Psoas muscle (tissue), 8 donors: Measurements from ENCODE around the gene SCGB3A2. TPM values are rescaled to one million over a fixed set of nuclear protein-coding genes. Genes with fewer than 3 reads are reported as not detected.

Experiments
- ATAC-seq, 4 donors: fragments of 200-7000 bp; cut with Tn5 transposase; one replicate each; pipeline ENCODE4 v1.9.1; 2020; ENCODE audit warnings: moderate library complexity in 3 of 4, mild to moderate bottlenecking in 2 of 4
- DNase-seq, 2 donors: peaks; one replicate each; pipeline ENCODE4 v3.0.0-alpha.2; 2020
- H3K27ac ChIP-seq: fragments of 200-600 bp; one replicate; pipeline ENCODE4 v1.8.0; 2022
- H3K27me3 ChIP-seq, 3 donors: fragments of 200-600 bp in 1 of 3; one replicate each; pipeline versions ENCODE4 v1.6.1 to v1.8.0; 2013 to 2022; ENCODE audit warnings: low read length in 2 of 3, mild to moderate bottlenecking in 2 of 3, moderate library complexity in 1 of 3; ENCODE audit not compliant: insufficient read depth in 3 of 3
- H3K36me3 ChIP-seq, 2 donors: fragments of 200-600 bp in 1 of 2; one replicate each; pipeline versions ENCODE4 v1.6.1 to v1.8.0; 2013 to 2022; ENCODE audit warnings: low read depth in 1 of 2, mild to moderate bottlenecking in 1 of 2, moderate library complexity in 1 of 2; ENCODE audit not compliant: insufficient read depth in 1 of 2
- H3K4me1 ChIP-seq: fragments of 200-600 bp; one replicate; pipeline ENCODE4 v1.8.0; 2022
- H3K4me3 ChIP-seq: fragments of 200-600 bp; one replicate; pipeline ENCODE4 v1.8.0; 2022; ENCODE audit warnings: mild to moderate bottlenecking
- H3K9me3 ChIP-seq: fragments of 200-600 bp; one replicate; pipeline ENCODE4 v1.8.0; 2022
- CTCF ChIP-seq: fragments of 200-600 bp; IDR thresholded peaks from one replicate; pipeline ENCODE4 v1.8.0; 2022; ENCODE audit warnings: antibody characterized with exemption
- WGBS, 3 donors: extraction: QIAGEN DNeasy Blood & Tissue Kit; methylation state at CpG; one replicate each; pipeline versions ENCODE4 v1.1.6 to v1.1.7; 2013; 5-methylcytosine and 5-hydroxymethylcytosine counted together
- intact Hi-C, 2 donors: fragments of 100-400 bp; cut with DNase I; formaldehyde crosslinking; loops; one replicate each; pipeline versions ENCODE4 v1.11.0 to v1.14.2; 2022
- polyA plus RNA-seq, 3 donors: library from polyadenylated mRNA; stranded (reverse); fragments of 200-250 nt; gene quantifications; one replicate each; pipeline ENCODE4 v1.2.3, GENCODE V29; 2013
- total RNA-seq, 4 donors: library from RNA; stranded (reverse); fragmentation: NEBNext Ultra II Directional in 2 of 4; extraction: Animal tissue kit (Norgen Biotek cat#: 25700) in 2 of 4; gene quantifications; one replicate each; pipeline versions ENCODE4 v1.2.1 to v1.2.4, GENCODE V29; 2021 to 2023
- donor health status: healthy with polysubstance abuse.
- donor health status: DM: no; HTN: no; CAD: no; lungs with moderate emphysema.
- donor health status: Bipolar disorder and iron deficiency.
- donor health status: healthy.
- donor health status: DM: yes; HTN: yes; CAD: no.
- donor health status: DM: no; HTN: no; CAD: no.
- donor health status: DM: no; HTN: no; CAD: no.
- donor health status: DM: yes; HTN: yes; CAD: no.

The SCGB3A2 gene
- total and polyA plus RNA-seq, 7 donors: 0.17 TPM; not detected in 6

GRCh38 chr5:147836439-147836838 lies 42.1 kb upstream of the SCGB3A2 start:
- WGBS, 3 donors: 78 to 85% (median 81%) methylated on average over 3 of the region's 3 CpGs
- ATAC-seq (no peak), DNase-seq (no peak)
- no peaks in the 10 kb centered on the region for H3K27me3 ChIP-seq
- no peaks in the 10 kb centered on the region for H3K36me3 ChIP-seq
- no peak for TF ChIP-seq CTCF
- no peak overlapping the region for H3K27ac ChIP-seq
- H3K9me3 ChIP-seq: no peaks in the 10 kb centered on the region
- H3K4me1 ChIP-seq: no peaks in the 10 kb centered on the region
- intact Hi-C loops: no loop called here
- no peak overlapping the region for H3K4me3 ChIP-seq

GRCh38 chr5:147842869-147843268 lies 35.6 kb upstream of the SCGB3A2 start:
- no peak for TF ChIP-seq CTCF
- Histone ChIP-seq H3K27ac (no peak overlapping the region), H3K36me3 (no peaks in the 10 kb centered on the region), H3K4me3 (no peak overlapping the region), H3K9me3 (no peaks in the 10 kb centered on the region), H3K4me1 (no peaks in the 10 kb centered on the region), H3K27me3 (peaks cover 0 to 6% (median 0%) of the 10 kb centered on the region in 3 donors)
- ATAC-seq (no peak), DNase-seq (no peak)
- WGBS, 3 donors: 49 to 65% (median 57%) methylated on average over 2 of the region's 2 CpGs
- intact Hi-C loops: no loop called here

GRCh38 chr5:147844846-147845245 lies 33.7 kb upstream of the SCGB3A2 start:
- no peak for TF ChIP-seq CTCF
- 15 to 34% (median 32%) methylated on average over 3 of the region's 3 CpGs for WGBS, 3 donors
- H3K4me1 ChIP-seq: no peaks in the 10 kb centered on the region
- H3K36me3 ChIP-seq: no peaks in the 10 kb centered on the region
- H3K27ac ChIP-seq: no peak overlapping the region
- ATAC-seq: no peak
- H3K9me3 ChIP-seq: no peaks in the 10 kb centered on the region
- H3K27me3 ChIP-seq: peaks cover 0 to 6% (median 0%) of the 10 kb centered on the region in 3 donors
- no peak overlapping the region for H3K4me3 ChIP-seq
- intact Hi-C loops: no loop called here
- DNase-seq: no peak

GRCh38 chr5:147845618-147846017 lies 32.9 kb upstream of the SCGB3A2 start:
- intact Hi-C loops: no loop called here

More at GRCh38 chr5:147845618-147846017, 32.9 kb upstream of the SCGB3A2 start:
- Histone ChIP-seq H3K9me3 (no peaks in the 10 kb centered on the region), H3K4me3 (no peak overlapping the region), H3K27me3 (peaks cover 0 to 6% (median 0%) of the 10 kb centered on the region in 3 donors), H3K4me1 (no peaks in the 10 kb centered on the region), H3K36me3 (no peaks in the 10 kb centered on the region), H3K27ac (no peak overlapping the region)
- no peak for TF ChIP-seq CTCF
- whole genome bisulfite sequencing, 3 donors: 86 to 88% (median 86%) methylated on average over 4 of the region's 4 CpGs
- DNase-seq (no peak), ATAC-seq (no peak)
